ENCODE results near the gene FHIT.

Gene FHIT

DNA sequence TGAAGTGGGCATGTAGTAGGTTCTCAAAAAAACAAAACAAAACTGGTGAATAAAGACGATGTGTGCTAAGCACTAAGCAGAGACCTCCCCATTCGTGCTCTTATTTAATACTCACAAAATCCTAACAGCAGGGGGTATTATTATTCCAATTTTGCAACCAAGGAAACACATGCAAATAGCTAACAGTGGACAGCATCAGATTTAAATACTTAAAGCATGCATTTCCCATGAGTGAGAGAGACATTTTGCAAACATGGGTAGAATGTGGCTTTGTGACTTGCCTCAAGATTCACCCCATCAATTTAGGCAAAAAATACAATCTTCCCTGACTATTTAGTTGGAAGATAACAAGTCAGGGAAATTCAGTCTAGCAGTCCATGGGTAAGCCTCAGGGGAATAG, 1255.2 kb downstream of the FHIT start:
- Histone ChIP-seq H3K36me3 (ENCODE audit: insufficient read depth, low read length) (no peaks in the 10 kb centered on the region), H3K27me3 (ENCODE audit: control insufficient read depth in 1 of 2, insufficient read depth in 2 of 2, low read length in 2 of 2) (no peaks in the 10 kb centered on the region), H3K4me1 (ENCODE audit: insufficient read depth, low read length) (no peaks in the 10 kb centered on the region), H3K9ac (ENCODE audit: low read length) (no peak overlapping the region), H3K4me3 (ENCODE audit: low read depth in 1 of 2, low read length in 2 of 2) (no peak overlapping the region), H3K9me3 (ENCODE audit: low read length) (no peaks in the 10 kb centered on the region), H3K27ac (ENCODE audit: low read depth, low read length) (no peak overlapping the region)

DNA sequence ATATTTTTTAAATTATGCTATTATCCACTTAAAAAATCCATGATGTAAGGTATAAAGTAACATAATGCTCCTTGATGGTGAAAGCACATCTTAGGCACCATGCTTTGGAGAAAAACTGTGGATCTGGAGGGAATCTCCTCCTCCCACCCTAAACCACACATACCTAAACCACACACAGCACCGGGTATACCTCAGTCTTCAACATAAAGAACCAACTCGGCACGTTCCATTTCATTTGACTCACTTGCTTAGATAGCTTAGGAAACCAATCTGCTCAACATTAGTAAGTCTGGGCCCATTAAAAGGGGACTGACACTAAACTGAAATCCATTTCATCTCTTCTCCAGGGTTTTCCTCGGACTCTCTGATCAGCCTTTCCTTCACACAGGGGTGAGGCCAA, 1255.7 kb downstream of the FHIT start:
- Histone ChIP-seq H3K27ac (ENCODE audit: low read depth, low read length) (no peak overlapping the region), H3K4me1 (ENCODE audit: insufficient read depth, low read length) (no peaks in the 10 kb centered on the region), H3K36me3 (ENCODE audit: insufficient read depth, low read length) (no peaks in the 10 kb centered on the region), H3K27me3 (ENCODE audit: control insufficient read depth in 1 of 2, insufficient read depth in 2 of 2, low read length in 2 of 2) (no peaks in the 10 kb centered on the region), H3K9me3 (ENCODE audit: low read length) (no peaks in the 10 kb centered on the region), H3K4me3 (ENCODE audit: low read depth in 1 of 2, low read length in 2 of 2) (no peak overlapping the region), H3K9ac (ENCODE audit: low read length) (no peak overlapping the region)

- no peak overlapping the region for H3K27ac ChIP-seq (ENCODE audit: low read depth, low read length)
- H3K4me1 ChIP-seq (ENCODE audit: insufficient read depth, low read length), result no peaks in the 10 kb centered on the region
- H3K36me3 ChIP-seq (ENCODE audit: insufficient read depth, low read length), result no peaks in the 10 kb centered on the region
- no peak overlapping the region for H3K9ac ChIP-seq (ENCODE audit: low read length)
- H3K4me3 ChIP-seq (ENCODE audit: low read depth in 1 of 2, low read length in 2 of 2), result no peak overlapping the region
- no peaks in the 10 kb centered on the region for H3K9me3 ChIP-seq (ENCODE audit: low read length)
- H3K27me3 ChIP-seq (ENCODE audit: control insufficient read depth in 1 of 2, insufficient read depth in 2 of 2, low read length in 2 of 2), result no peaks in the 10 kb centered on the region
Observed at GRCh38 chr3:59994732-59995304, 1256.4 kb downstream of the FHIT start.

DNA sequence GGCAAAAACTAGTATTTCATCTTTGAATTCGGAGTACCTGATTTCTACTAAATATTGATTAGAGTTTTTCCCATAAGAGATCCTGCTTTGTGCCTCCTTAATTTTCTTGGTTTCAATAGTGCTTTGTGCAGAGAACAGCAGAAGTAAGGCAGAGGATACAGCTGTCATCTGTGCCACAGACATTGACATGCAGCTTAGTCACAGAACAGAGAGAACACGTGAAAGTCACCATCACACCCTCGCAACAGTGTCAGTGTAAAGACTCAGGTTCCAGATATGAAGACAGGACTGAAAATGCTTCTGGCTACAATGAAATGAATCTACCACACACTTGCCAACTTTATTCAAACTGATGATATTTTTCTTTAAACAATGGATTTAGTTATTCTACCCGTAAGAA, 1258.7 kb downstream of the FHIT start:
- Histone ChIP-seq H3K36me3 (ENCODE audit: insufficient read depth, low read length) (no peaks in the 10 kb centered on the region), H3K4me3 (ENCODE audit: low read depth in 1 of 2, low read length in 2 of 2) (no peak overlapping the region), H3K27me3 (ENCODE audit: control insufficient read depth in 1 of 2, insufficient read depth in 2 of 2, low read length in 2 of 2) (no peaks in the 10 kb centered on the region), H3K9me3 (ENCODE audit: low read length) (no peaks in the 10 kb centered on the region), H3K4me1 (ENCODE audit: insufficient read depth, low read length) (no peaks in the 10 kb centered on the region), H3K9ac (ENCODE audit: low read length) (no peak overlapping the region), H3K27ac (ENCODE audit: low read depth, low read length) (no peak overlapping the region)

DNA sequence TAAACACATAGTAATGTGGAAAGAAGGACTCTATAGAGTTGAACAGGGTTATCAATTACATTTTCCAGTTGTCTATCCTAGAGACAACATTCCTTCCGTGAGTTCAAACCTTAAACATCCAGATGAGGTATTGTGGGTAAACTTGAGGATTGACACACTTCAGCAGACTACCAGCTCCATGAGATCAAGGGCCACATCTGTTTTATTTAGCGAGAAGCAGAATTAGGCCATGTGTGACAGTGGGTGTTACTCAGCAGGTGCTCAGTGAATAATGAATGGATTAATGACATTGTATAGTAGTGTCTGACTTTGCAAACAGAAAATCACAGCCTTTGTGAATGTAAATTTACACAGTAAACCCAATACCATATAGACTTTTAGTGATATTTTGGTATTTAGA, 1260.3 kb downstream of the FHIT start:
- no peak overlapping the region for H3K9ac ChIP-seq (ENCODE audit: low read length)
- H3K36me3 ChIP-seq (ENCODE audit: insufficient read depth, low read length), result no peaks in the 10 kb centered on the region
- no peaks in the 10 kb centered on the region for H3K27me3 ChIP-seq (ENCODE audit: control insufficient read depth in 1 of 2, insufficient read depth in 2 of 2, low read length in 2 of 2)
- H3K4me1 ChIP-seq (ENCODE audit: insufficient read depth, low read length), result no peaks in the 10 kb centered on the region
- H3K4me3 ChIP-seq (ENCODE audit: low read depth in 1 of 2, low read length in 2 of 2), result no peak overlapping the region
- no peaks in the 10 kb centered on the region for H3K9me3 ChIP-seq (ENCODE audit: low read length)
- no peak overlapping the region for H3K27ac ChIP-seq (ENCODE audit: low read depth, low read length)

DNA sequence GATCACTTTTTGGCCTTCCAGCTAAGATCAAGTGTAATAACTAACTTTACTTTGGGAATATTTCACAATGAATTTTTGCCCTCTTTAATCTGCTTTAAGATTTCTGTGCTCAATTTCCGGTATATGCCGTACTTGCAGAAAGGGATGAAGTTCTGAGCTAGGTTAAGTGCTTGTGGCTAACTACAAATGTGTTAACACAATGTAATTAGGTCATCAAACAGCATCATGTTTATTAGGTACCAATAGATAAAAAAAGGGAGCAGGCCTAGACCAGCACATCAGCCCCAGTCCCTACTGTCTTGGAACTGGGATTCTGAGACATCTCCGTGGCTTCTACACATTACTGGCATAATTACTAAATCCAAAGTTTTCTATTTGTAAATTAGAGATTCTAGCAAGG, 1268.7 kb downstream of the FHIT start:
- Histone ChIP-seq H3K4me3 (ENCODE audit: low read depth in 1 of 2, low read length in 2 of 2) (no peak overlapping the region), H3K27ac (ENCODE audit: low read depth, low read length) (no peak overlapping the region), H3K9ac (ENCODE audit: low read length) (no peak overlapping the region), H3K27me3 (ENCODE audit: control insufficient read depth in 1 of 2, insufficient read depth in 2 of 2, low read length in 2 of 2) (no peaks in the 10 kb centered on the region), H3K9me3 (ENCODE audit: low read length) (no peaks in the 10 kb centered on the region), H3K4me1 (ENCODE audit: insufficient read depth, low read length) (no peaks in the 10 kb centered on the region), H3K36me3 (ENCODE audit: insufficient read depth, low read length) (no peaks in the 10 kb centered on the region)

DNA sequence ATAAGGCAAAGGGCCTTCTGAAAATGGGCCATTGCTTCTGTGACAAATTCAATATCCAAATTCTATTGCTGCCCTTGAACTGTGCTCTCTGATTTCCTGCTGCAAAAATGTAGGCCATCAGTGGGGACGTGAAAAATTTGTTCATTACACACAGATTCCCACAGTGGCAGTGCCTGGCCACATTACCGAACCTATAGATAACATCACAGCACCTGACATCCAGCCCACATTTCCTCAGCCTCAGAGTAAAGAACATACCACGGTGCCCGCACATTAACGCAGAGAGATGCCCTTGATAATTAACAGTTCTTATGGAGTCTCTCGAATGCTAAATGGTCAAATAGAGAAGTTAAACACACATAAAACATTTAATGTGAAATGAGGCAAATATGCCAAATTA, 1269.9 kb downstream of the FHIT start:
- Histone ChIP-seq H3K9me3 (ENCODE audit: low read length) (no peaks in the 10 kb centered on the region), H3K4me3 (ENCODE audit: low read depth in 1 of 2, low read length in 2 of 2) (no peak overlapping the region), H3K4me1 (ENCODE audit: insufficient read depth, low read length) (no peaks in the 10 kb centered on the region), H3K36me3 (ENCODE audit: insufficient read depth, low read length) (no peaks in the 10 kb centered on the region), H3K27me3 (ENCODE audit: control insufficient read depth in 1 of 2, insufficient read depth in 2 of 2, low read length in 2 of 2) (no peaks in the 10 kb centered on the region), H3K9ac (ENCODE audit: low read length) (no peak overlapping the region), H3K27ac (ENCODE audit: low read depth, low read length) (no peak overlapping the region)

DNA sequence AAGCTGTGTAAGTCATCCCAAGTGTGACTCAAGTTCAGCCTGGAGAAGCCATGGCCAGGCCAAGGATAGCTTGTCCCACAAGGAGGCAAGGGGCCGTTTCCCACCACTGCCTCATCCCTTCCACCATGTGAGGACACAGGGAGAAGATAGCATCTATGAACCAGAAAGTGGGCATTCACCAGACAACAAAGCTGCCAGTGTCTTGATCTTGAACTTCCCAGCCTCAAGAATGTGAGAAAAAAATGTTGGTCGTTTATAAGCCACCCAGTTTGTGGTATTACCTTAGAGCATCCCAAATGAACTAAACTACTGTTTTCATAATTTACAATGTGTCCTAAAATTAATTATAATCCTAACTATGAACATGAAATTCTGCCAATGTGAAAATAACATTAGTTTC, 1270.7 kb downstream of the FHIT start:
- Histone ChIP-seq H3K27ac (ENCODE audit: low read depth, low read length) (no peak overlapping the region), H3K4me1 (ENCODE audit: insufficient read depth, low read length) (no peaks in the 10 kb centered on the region), H3K36me3 (ENCODE audit: insufficient read depth, low read length) (no peaks in the 10 kb centered on the region), H3K9me3 (ENCODE audit: low read length) (no peaks in the 10 kb centered on the region), H3K9ac (ENCODE audit: low read length) (no peak overlapping the region), H3K4me3 (ENCODE audit: low read depth in 1 of 2, low read length in 2 of 2) (no peak overlapping the region), H3K27me3 (ENCODE audit: control insufficient read depth in 1 of 2, insufficient read depth in 2 of 2, low read length in 2 of 2) (no peaks in the 10 kb centered on the region)

GRCh38 chr3:59979542-59979941, 1271.7 kb downstream of the FHIT start:
- no peak overlapping the region for H3K9ac ChIP-seq (ENCODE audit: low read length)
- H3K27ac ChIP-seq (ENCODE audit: low read depth, low read length), result no peak overlapping the region
- H3K27me3 ChIP-seq (ENCODE audit: control insufficient read depth in 1 of 2, insufficient read depth in 2 of 2, low read length in 2 of 2), result no peaks in the 10 kb centered on the region
- H3K9me3 ChIP-seq (ENCODE audit: low read length), result no peaks in the 10 kb centered on the region
- no peak overlapping the region for H3K4me3 ChIP-seq (ENCODE audit: low read depth in 1 of 2, low read length in 2 of 2)
- H3K36me3 ChIP-seq (ENCODE audit: insufficient read depth, low read length), result no peaks in the 10 kb centered on the region
- no peaks in the 10 kb centered on the region for H3K4me1 ChIP-seq (ENCODE audit: insufficient read depth, low read length)

DNA sequence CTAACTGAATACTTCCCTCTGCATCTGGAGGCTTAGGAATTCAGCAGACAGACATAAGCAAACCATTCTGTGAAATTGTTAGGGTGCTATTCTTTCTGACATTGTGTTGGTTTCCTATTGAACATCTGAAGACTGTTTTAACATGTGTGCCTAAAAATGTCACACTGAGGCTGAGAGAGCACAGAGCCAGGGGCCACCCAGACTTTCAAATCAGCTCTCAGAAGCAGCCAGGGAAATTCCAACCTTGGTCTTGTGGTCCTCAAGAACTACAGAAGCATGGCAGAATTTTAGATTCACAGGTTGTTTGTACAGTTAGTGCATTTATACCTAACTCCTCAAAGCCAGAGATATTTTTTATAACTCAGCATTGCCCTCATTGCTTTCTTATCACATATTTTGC, 1272.3 kb downstream of the FHIT start:
- Histone ChIP-seq H3K4me3 (ENCODE audit: low read depth in 1 of 2, low read length in 2 of 2) (no peak overlapping the region), H3K27me3 (ENCODE audit: control insufficient read depth in 1 of 2, insufficient read depth in 2 of 2, low read length in 2 of 2) (no peaks in the 10 kb centered on the region), H3K4me1 (ENCODE audit: insufficient read depth, low read length) (no peaks in the 10 kb centered on the region), H3K9me3 (ENCODE audit: low read length) (no peaks in the 10 kb centered on the region), H3K27ac (ENCODE audit: low read depth, low read length) (no peak overlapping the region), H3K9ac (ENCODE audit: low read length) (no peak overlapping the region), H3K36me3 (ENCODE audit: insufficient read depth, low read length) (no peaks in the 10 kb centered on the region)

GRCh38 chr3:59970796-59971195, 1280.5 kb downstream of the FHIT start:
- Histone ChIP-seq H3K4me1 (ENCODE audit: insufficient read depth, low read length) (no peaks in the 10 kb centered on the region), H3K27me3 (ENCODE audit: control insufficient read depth in 1 of 2, insufficient read depth in 2 of 2, low read length in 2 of 2) (no peaks in the 10 kb centered on the region), H3K36me3 (ENCODE audit: insufficient read depth, low read length) (no peaks in the 10 kb centered on the region), H3K4me3 (ENCODE audit: low read depth in 1 of 2, low read length in 2 of 2) (no peak overlapping the region), H3K27ac (ENCODE audit: low read depth, low read length) (no peak overlapping the region), H3K9me3 (ENCODE audit: low read length) (no peaks in the 10 kb centered on the region), H3K9ac (ENCODE audit: low read length) (no peak overlapping the region)

DNA sequence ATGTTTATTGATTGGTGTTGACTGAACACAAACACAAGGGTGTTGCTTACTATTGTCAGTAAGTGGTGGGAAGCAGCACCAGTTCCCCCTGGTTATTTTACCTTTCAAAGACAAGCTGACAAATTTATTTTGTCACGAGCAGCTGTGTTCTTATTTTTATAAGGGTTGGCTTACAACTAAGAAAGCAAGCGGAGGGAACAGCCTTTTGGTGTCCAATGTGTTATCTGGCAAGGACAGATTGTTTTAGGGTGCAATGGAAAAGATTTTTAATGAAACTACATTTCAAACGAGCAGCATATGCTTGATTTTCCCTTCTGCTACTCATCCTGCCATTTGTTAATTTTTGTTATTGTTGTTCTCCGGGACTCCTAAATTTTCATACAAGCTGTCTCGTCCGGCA, 1280.9 kb downstream of the FHIT start:
- Histone ChIP-seq H3K4me1 (ENCODE audit: insufficient read depth, low read length) (no peaks in the 10 kb centered on the region), H3K9me3 (ENCODE audit: low read length) (no peaks in the 10 kb centered on the region), H3K9ac (ENCODE audit: low read length) (no peak overlapping the region), H3K27me3 (ENCODE audit: control insufficient read depth in 1 of 2, insufficient read depth in 2 of 2, low read length in 2 of 2) (no peaks in the 10 kb centered on the region), H3K27ac (ENCODE audit: low read depth, low read length) (no peak overlapping the region), H3K4me3 (ENCODE audit: low read depth in 1 of 2, low read length in 2 of 2) (no peak overlapping the region), H3K36me3 (ENCODE audit: insufficient read depth, low read length) (no peaks in the 10 kb centered on the region)
